GM12878 (cell line): ENCODE measurements around the gene LMX1B. TPM values are rescaled to one million over a fixed set of nuclear protein-coding genes. Genes with fewer than 3 reads are reported as not detected.

Source experiments
- ATAC-seq: fragments of 200-7000 bp; cut with Tn5 transposase; 3 replicates; pipeline ENCODE4 v1.9.1; 2020; ENCODE audit warnings: mild to moderate bottlenecking, moderate library complexity
- BruUV-seq: library from RNA; stranded (reverse); fragments of 400-500 nt; replicated peaks from 2 replicates; lab custom pipeline; 2021; lab: Mats Ljungman, UMichigan
- CTCF ChIA-PET: fragments of 300-600 bp; sonication (Branson Sonifier 250); formaldehyde crosslinking; extraction: SDS; loops from one replicate; lab custom pipeline; 2021; ENCODE audit warnings: inconsistent platforms; lab: Yijun Ruan, JAX
- POLR2A ChIA-PET: fragments of 350-600 bp; formaldehyde crosslinking; extraction: SDS; loops from one replicate; lab custom pipeline; 2021; ENCODE audit warnings: inconsistent platforms; lab: Charles Lee
- RAD21 ChIA-PET: fragments of 300-600 bp; sonication (Branson Sonifier 250); formaldehyde crosslinking; loops from one replicate; lab custom pipeline; 2023; ENCODE audit warnings: antibody characterized with exemption; ENCODE audit not compliant: unreplicated experiment; lab: Charles Lee
- SMC1A ChIA-PET: fragments of 300-600 bp; sonication (Branson Sonifier 250); formaldehyde crosslinking; loops from one replicate; lab custom pipeline; 2023; ENCODE audit not compliant: unreplicated experiment, uncharacterized antibody; lab: Charles Lee
- DNase-seq: peaks from one replicate; pipeline ENCODE4 v3.0.0-alpha.2; 2011; ENCODE audit warnings: low read depth, low spot score
- FAIRE-seq: peaks from 3 replicates; lab custom pipeline; 2011; peaks lifted over from hg19 to GRCh38; lab: Jason Lieb, UNC
- H2AFZ ChIP-seq: 2 replicates; pipeline ENCODE4 v1.6.0; 2011; ENCODE audit warnings: low read depth, low read length, control low read depth; ENCODE audit not compliant: control insufficient read depth
- H3K27ac ChIP-seq: 2 replicates; pipeline ENCODE4 v1.5.1; 2011; ENCODE audit warnings: control low read depth; ENCODE audit not compliant: control insufficient read depth, insufficient read depth
- H3K27me3 ChIP-seq, 2 experiments: replicated peaks in 1 of 2; 2 replicates each; pipeline versions ENCODE4 v1.6.0 to v1.6.1; 2011; ENCODE audit warnings: low read length in 1 of 2; ENCODE audit not compliant: control insufficient read depth in 2 of 2, insufficient read depth in 2 of 2
- H3K36me3 ChIP-seq, 2 experiments: 2 replicates each; pipeline ENCODE4 v1.5.1; 2011; ENCODE audit warnings: low read length in 1 of 2; ENCODE audit not compliant: control insufficient read depth in 2 of 2, insufficient read depth in 2 of 2
- H3K4me1 ChIP-seq: 2 replicates; pipeline ENCODE4 v1.6.1; 2011; ENCODE audit warnings: mild to moderate bottlenecking, low read length, moderate library complexity, mixed read lengths; ENCODE audit not compliant: control insufficient read depth, insufficient read depth
- H3K4me2 ChIP-seq: 2 replicates; pipeline ENCODE4 v1.6.0; 2011; ENCODE audit warnings: control low read depth; ENCODE audit not compliant: control insufficient read depth, insufficient read depth
- H3K4me3 ChIP-seq: fragments of 200-600 bp; sonication (generic); 2 replicates; pipeline ENCODE4 v1.5.1; 2016
- H3K79me2 ChIP-seq: 2 replicates; pipeline ENCODE4 v1.6.0; 2011; ENCODE audit warnings: low read length; ENCODE audit not compliant: control insufficient read depth, insufficient read depth
- H3K9ac ChIP-seq: 2 replicates; pipeline ENCODE4 v1.8.0; 2011; ENCODE audit warnings: low read length, control low read depth, mixed read lengths; ENCODE audit not compliant: control insufficient read depth, insufficient read depth
- H3K9me3 ChIP-seq: replicated peaks from 3 replicates; pipeline ENCODE4 v1.5.1; 2011; ENCODE audit warnings: mild to moderate bottlenecking, low read length; ENCODE audit not compliant: control insufficient read depth, insufficient read depth
- H4K20me1 ChIP-seq: 2 replicates; pipeline ENCODE4 v1.6.0; 2011; ENCODE audit not compliant: control insufficient read depth, insufficient read depth
- CEBPB ChIP-seq, 2 experiments: fragments of 150-350 bp in 1 of 2; IDR thresholded peaks; 2 replicates each; pipeline ENCODE4 v1.6.1; 2012 to 2014; ENCODE audit warnings: low read depth in 2 of 2, low read length in 2 of 2, borderline replicate concordance in 1 of 2, inconsistent platforms in 1 of 2
- DPF2 ChIP-seq: fragments of 450-650 bp; IDR thresholded peaks from 2 replicates; pipeline ENCODE4 v1.6.1; 2017; ENCODE audit warnings: mild to moderate bottlenecking
- EGR1 ChIP-seq, 2 experiments: IDR thresholded peaks; 1 replicate in 1 of 2; 2 replicates in 1 of 2; pipeline ENCODE4 v1.6.1; 2011 to 2012; ENCODE audit warnings: low read depth in 2 of 2, low read length in 2 of 2, borderline replicate concordance in 1 of 2, mild to moderate bottlenecking in 1 of 2, moderate library complexity in 1 of 2
- NFXL1 ChIP-seq: fragments of 450-650 bp; IDR thresholded peaks from 2 replicates; pipeline ENCODE4 v1.6.1; 2017; ENCODE audit warnings: antibody characterized with exemption, mild to moderate bottlenecking, borderline replicate concordance
- SPI1 ChIP-seq: IDR thresholded peaks from 2 replicates; pipeline ENCODE4 v1.6.1; 2011; ENCODE audit warnings: low read depth, mild to moderate bottlenecking, low read length, moderate library complexity, borderline replicate concordance; ENCODE audit not compliant: insufficient read depth
- ZBED1 ChIP-seq: IDR thresholded peaks from 2 replicates; pipeline ENCODE4 v1.6.1; 2016; ENCODE audit warnings: borderline replicate concordance
- WGBS: methylation state at CpG from one replicate; pipeline ENCODE4 v1.1.6; 2016; ENCODE audit warnings: low lambda C conversion rate; ENCODE audit not compliant: insufficient replicate concordance, insufficient coverage; ENCODE audit errors: missing lambda C conversion rate; 5-methylcytosine and 5-hydroxymethylcytosine counted together
- in situ Hi-C: fragments of 300-500 bp; cut with MboI; formaldehyde crosslinking; loops from 9 replicates; pipeline ENCODE4 v1.14.3; 2018; ENCODE audit warnings: mixed read lengths
- intact Hi-C: fragments of 100-400 bp; cut with micrococcal nuclease; formaldehyde crosslinking; loops from one replicate; pipeline ENCODE4 v1.14.2; 2022; ENCODE audit not compliant: unreplicated experiment
- polyA plus RNA-seq, 11 experiments: library from polyadenylated mRNA; depleted of rRNA in 4 of 11; unstranded in 6 of 11; stranded (reverse) in 5 of 11; fragments of >200 nt; fragmentation: Nextera tagmentation in 4 of 11; fragmentation: Illumina TruSeq in 1 of 11; extraction: Ambion mirVana in 4 of 11; extraction: Trizol in 1 of 11; gene quantifications; 1 replicate in 1 of 11; 2 replicates in 10 of 11; pipeline versions ENCODE4 v1.2.1 to v1.2.3, GENCODE V29; 2011 to 2016; ENCODE audit warnings: inconsistent platforms in 2 of 11, missing spikeins in 2 of 11, low read depth in 1 of 11
- total RNA-seq, 4 experiments: library from RNA; depleted of rRNA in 3 of 4; stranded (reverse); fragments of >200 nt in 3 of 4; fragmentation: Illumina TruSeq in 1 of 4; extraction: Trizol in 1 of 4; gene quantifications; 2 replicates each; pipeline versions ENCODE4 v1.2.1 to v1.2.3, GENCODE V29; 2013 to 2021
- TF ChIP-seq, protein P1 (sequence below): fragments of 450-650 bp; IDR thresholded peaks from 2 replicates; pipeline ENCODE4 v1.6.1; 2017; ENCODE audit warnings: mild to moderate bottlenecking, moderate library complexity

LMX1B gene
- total and polyA plus RNA-seq, 10 of the 15 experiments (the other 5 are each of a cell fraction or from before 2014, with no cell fraction given), result not detected

DNA sequence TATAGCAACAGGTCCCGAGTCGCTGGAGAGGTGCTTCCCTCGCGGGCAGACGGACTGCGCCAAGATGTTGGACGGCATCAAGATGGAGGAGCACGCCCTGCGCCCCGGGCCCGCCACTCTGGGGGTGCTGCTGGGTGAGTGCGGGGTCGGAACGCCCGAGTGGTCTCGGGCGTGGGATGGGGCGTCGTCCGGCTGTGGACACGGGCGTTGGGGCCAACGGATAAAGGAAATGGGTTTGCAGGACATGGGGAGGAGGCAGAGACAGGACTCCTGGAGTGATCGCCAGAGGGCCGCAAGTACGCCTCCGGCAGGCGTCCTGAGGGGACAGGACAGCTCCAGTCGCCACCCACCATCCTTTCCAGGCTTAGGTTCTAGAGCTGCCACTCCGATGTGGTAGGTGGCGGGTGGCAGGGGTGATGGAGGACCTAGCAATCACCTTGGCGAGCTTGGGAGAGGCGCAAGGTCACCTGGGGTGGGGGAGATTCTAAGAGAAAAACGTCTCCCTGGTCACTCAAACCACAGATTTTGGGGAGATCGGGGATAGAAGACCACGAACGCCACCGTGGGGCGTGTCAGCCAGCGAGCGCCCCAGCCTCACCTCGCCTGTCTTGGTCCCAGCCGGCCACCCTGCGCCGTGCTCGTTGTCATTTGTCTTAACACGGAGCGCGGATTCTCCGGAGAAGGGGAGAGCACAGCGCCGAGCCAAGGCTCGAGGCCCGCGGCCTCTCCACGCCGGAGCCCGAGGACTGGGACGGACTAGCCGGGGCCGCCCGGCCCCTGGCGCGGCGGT is 922 bp downstream of the LMX1B start:
- POLR2A ChIA-PET, result no interaction called here
- CTCF ChIA-PET, result no interaction called here
- TF ChIP-seq EGR1 (IDR thresholded peaks at IDR 0.05; ENCODE audit: borderline replicate concordance in 1 of 2, low read depth in 2 of 2, low read length in 2 of 2) (no peak), CEBPB (IDR thresholded peaks at IDR 0.05; ENCODE audit: borderline replicate concordance in 1 of 2, low read depth in 2 of 2, low read length in 2 of 2) (no peak), ZBED1 (no peak), SPI1 (no peak), NFXL1 (no peak), DPF2 (no peak)
- TF ChIP-seq, protein P1, sequence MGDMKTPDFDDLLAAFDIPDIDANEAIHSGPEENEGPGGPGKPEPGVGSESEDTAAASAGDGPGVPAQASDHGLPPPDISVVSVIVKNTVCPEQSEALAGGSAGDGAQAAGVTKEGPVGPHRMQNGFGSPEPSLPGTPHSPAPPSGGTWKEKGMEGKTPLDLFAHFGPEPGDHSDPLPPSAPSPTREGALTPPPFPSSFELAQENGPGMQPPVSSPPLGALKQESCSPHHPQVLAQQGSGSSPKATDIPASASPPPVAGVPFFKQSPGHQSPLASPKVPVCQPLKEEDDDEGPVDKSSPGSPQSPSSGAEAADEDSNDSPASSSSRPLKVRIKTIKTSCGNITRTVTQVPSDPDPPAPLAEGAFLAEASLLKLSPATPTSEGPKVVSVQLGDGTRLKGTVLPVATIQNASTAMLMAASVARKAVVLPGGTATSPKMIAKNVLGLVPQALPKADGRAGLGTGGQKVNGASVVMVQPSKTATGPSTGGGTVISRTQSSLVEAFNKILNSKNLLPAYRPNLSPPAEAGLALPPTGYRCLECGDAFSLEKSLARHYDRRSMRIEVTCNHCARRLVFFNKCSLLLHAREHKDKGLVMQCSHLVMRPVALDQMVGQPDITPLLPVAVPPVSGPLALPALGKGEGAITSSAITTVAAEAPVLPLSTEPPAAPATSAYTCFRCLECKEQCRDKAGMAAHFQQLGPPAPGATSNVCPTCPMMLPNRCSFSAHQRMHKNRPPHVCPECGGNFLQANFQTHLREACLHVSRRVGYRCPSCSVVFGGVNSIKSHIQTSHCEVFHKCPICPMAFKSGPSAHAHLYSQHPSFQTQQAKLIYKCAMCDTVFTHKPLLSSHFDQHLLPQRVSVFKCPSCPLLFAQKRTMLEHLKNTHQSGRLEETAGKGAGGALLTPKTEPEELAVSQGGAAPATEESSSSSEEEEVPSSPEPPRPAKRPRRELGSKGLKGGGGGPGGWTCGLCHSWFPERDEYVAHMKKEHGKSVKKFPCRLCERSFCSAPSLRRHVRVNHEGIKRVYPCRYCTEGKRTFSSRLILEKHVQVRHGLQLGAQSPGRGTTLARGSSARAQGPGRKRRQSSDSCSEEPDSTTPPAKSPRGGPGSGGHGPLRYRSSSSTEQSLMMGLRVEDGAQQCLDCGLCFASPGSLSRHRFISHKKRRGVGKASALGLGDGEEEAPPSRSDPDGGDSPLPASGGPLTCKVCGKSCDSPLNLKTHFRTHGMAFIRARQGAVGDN, result no peak
- H3K79me2 ChIP-seq, result no peaks in the 10 kb centered on the region
- H3K27me3 ChIP-seq, result peaks cover 24 to 29% of the 10 kb centered on the region in 2 experiments
- 29% methylated on average over 48 of the region's 65 CpGs for WGBS
- no peaks in the 10 kb centered on the region for H3K9me3 ChIP-seq
- H4K20me1 ChIP-seq, result no peaks in the 10 kb centered on the region; the same call in 1 of the 2 replicates
- RAD21 ChIA-PET, result no interaction called here
- no peaks in the 10 kb centered on the region for H3K4me1 ChIP-seq
- SMC1A ChIA-PET, result no interaction called here
- FAIRE-seq (no peak), ATAC-seq (no peak), DNase-seq (no peak)
- no peak overlapping the region for H3K27ac ChIP-seq
- no peak overlapping the region for H2AFZ ChIP-seq
- in situ Hi-C loops, result no loop called here
- no peaks in the 10 kb centered on the region for H3K36me3 ChIP-seq
- H3K4me2 ChIP-seq, result no peak overlapping the region
- no peak overlapping the region for H3K4me3 ChIP-seq
- no peak overlapping the region for H3K9ac ChIP-seq
- BruUV-seq, result no TSS peak
- intact Hi-C loops, result loop anchor here (5.0 kb wide), 1 partner anchor 168 kb away; no protein-coding TSS in a partner anchor
